HG02981 (cell line): Measurements from ENCODE around the gene IER5.

Experiments
- ATAC-seq: cut with Tn5 transposase; IDR thresholded peaks from one replicate; pipeline ENCODE4 v1.9.1; 2021; ENCODE audit warnings: mild to moderate bottlenecking, moderate library complexity; ENCODE audit not compliant: unreplicated experiment

The IER5 gene

DNA sequence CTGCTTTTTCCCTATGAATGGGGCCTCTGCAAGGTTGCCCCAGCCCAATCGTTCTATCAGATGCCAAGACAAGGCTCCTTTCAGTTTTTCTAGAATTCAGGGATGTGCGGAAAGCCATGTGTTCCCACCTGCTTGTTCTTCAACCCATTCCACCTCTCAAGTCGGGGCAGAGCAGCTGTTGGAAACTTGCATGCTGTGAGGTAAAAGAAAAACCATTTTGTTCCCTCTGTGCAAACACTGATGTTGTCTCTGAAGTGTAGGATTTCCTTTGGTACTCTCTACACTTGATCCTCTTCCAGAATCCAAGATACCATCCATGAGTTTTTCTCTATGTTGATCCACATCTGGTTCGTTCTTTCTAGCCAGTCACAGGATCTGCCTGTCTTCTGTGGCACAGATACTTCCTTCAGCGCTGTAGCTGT lies 7.3 kb downstream of the IER5 start:
- ATAC-seq, result no peak

DNA sequence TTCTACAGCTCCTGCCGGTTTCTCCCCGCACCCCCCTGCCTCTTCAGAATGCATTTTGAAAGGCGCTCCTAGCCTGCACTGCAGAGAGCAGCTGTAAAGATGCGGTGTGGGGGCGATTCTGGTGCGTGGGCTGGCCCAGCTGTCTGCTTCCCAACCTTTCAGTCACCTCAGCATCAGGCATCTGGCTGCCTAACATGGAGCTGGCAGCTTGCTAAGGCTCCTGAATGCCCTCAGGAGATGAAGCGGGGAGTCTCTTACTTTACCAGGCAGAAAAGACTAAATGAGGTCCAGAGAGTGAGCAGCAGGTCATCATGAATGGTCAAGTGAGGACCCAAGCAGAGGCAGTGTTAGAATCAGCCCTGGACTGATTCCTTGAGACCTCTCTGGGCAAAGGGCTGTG lies 8.7 kb downstream of the IER5 start:
- no peak for ATAC-seq

DNA sequence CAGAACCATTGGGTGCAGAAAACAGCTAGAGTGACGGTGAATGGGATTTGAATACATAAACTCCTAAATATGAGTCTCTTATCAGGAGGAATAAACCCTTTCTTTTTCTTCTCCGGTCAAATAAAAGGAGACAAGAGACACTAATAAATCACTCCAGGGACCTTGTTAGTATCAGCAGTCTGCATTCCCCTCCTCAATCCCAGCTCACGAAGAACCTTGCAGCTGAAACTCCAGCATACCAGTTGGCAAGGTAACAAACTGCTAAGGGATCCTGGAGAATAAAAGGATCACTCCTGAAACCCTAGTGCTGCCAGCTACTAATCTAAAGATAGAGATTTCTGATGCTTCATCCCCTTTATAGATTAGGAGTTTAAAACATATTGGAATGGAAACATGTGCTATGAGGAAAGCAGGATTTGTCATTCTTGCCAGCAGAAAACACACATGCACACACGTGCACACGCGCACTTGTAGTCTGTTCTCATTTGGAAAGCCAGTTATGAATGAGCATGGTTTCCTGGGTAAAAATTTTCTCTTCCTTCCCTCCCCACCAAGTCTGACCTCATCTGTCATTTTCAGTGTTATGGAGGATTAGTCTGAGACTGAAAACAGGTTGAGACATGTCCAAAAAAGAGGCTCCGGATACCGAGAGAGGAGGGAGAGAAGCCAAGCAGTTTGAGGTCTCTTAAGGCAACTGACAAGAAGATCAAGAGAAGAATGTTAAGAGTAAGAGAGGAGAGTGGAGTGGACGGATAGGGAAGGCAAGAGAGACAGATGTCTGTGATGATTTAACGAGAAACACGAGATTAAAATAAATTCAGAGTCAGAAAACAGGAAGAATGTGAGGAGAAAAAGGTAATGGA lies 10.9 kb downstream of the IER5 start:
- ATAC-seq, result peak; percentile 62

DNA sequence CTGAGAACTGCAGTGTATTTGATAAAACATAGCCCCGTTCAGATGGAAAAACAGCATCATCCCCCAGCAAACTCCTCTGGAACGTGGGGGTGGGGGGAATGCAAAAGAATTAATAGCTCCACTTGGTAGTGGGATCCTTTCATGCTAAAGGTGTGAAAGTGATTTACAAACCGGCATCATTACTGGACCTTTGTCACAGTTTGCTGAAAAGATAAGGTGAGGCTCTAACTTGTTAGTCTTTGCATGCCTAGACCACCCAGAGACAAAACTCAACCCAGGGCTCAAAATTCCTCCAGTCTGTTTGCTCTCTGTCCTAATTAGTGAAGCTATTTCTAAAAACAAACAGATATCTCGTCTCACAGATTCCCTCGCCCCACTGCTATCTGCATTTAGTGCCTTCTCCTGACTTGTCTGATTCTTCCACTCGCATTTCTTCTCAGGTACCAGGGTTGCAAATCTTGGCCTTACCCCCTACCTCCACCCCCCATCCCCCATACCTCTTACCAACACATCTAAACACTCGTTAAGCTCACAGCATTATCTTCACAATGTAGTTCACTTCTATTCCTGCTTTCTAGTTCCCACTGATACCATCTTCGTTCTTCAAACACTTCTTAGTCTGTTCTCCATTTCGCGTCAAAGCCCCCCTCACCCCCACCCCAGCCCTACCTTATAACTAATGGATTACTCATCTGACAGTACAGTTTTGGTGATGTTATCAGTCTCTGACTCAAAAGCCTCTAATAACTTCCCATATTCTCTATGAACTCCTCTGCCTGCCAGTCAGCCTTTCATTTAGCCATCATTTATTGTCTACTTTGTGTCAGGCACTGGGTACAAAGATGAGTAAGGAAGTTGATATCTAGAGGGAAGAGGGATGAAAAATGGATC lies 11.8 kb downstream of the IER5 start:
- no peak for ATAC-seq

DNA sequence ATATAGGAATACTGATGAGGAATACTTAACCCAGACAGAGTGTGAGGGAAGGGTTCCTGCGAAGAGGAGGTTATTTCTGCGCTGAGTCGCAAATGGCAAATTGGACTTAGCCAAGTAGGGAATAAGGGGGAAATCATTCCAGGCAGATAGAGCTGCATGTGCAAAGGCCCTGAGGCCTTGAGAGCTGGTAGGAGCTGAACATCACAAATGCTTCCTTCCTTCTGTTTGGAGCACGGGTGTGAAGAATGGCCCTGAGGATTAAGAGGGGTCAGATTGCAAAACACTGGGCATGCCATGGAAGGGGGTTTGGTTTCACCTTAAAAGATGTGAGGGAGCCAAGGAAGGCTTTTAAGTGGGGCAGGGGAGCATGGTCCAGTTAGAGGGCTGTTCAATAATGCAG lies 12.4 kb downstream of the IER5 start:
- ATAC-seq, result no peak

DNA sequence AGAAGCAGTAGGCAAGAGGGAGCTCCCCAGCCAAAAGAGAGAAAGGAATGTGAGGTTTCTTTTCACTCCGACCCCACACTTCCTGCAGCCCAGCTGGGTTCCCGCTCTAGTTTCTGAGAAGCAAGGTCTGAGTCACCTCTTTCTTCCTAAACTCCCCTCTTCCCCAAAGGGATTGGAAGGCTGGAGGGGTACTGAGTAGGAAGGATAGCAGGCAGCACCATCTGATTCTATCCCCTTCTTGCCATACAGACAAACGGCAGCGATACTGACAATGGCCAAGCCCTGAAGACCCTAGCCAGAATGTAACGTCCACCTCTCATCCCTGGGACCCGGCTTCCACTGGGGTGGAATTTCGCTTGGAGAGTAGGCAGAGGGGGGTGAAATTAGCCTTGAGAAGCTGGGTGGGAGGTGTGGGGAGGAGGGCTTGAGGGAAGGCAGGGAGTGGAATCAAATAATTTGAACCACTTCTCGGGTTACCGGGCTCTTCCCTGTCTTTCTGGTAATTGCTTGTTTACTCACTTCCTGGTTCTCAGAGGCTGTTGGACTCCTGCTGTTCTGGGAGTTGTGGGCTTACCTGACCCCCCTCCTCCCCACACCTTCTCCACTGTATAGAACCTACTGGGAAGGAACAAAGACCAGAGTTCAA lies 13.2 kb downstream of the IER5 start:
- no peak for ATAC-seq

DNA sequence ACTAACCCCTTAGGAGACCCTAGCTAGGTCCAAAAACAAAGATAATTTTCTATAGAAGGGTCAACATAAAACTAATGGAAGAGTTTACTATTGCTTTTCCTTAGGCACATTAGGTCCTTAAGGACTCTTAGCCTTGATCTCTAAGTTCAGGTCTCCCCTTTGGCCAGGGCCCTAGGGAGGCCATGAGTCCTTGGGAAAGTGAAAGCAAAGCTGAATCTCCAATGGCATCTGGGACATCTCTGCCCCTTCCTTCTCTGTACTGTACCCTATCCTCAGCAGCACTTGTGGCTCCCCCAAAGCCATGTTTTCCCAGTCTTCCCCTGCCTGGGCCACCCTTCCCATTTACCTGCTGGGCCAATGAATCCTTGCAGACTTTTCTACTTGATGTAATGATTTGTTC lies 14.3 kb downstream of the IER5 start:
- ATAC-seq, result no peak

DNA sequence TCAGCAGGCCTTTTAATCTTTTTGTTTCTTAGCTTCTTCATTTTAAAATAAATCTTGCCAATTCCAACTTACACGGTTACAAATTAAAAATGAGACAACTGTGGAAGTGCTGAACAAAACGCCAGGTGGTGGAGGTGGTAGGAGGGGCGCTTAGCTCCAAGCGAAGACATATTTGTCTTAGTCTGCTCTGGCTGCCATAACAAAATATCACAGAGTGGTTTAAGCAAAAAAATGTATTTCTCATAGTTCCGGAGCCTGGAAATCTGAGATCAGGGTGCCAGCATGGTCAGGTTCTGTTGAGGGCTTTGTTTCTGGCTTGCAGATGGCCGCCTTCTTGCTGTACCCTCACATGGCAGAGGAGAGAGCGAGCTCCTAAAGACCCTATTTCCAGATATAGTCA lies 14.9 kb downstream of the IER5 start:
- no peak for ATAC-seq

DNA sequence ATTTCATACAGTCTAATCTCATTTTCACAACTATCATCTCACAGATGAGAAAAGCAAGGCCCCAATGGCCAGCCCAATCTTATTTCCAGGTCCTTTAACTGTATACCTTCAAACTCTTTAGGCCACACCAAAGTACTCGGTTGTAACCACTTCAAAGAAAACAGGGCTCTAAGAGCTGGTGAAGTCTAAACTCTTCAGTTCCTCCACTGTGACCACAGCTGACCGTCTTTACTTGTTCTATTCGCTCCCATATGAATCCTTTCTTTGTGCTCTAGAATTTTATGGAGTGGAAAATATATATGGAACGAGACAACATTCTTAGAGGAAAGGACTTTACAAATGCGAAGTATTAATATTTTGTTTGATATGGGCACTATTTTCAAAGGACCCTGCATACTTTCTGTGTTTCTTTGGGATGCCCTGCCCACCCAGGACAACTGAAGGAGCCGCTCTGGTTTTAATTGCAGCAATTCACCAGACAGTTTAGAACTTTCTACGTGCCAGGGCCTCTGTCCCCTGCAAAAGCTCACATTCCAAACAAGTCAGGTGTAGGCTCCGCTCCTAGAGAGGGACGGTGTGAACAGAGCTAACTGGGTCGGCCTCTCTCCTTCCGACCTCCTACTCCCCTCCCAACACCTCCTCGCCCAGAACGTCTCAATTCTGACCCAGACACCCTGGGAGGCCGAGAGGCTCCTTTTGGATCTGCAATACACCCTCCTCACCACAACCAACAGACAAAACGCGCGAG lies 15.7 kb downstream of the IER5 start:
- ATAC-seq, result peak; percentile 26

DNA sequence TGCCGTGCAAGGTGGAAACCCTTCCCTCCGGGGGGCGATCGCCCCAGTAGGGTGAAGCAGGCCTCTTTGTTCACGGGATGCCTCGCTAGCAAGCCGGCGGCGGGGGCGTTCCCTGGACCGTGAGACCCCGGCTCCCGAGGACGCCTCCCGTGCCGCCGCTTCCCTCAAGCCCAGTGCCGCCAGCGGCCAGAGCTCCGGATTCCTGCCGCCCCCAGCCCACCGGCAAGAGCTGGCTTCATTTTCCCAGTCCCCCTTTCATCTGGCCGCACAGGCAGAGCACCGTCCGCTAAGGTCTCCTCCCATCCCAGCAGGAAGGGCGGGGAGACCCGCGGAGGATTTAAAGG lies 16.3 kb downstream of the IER5 start:
- ATAC-seq, result no peak

DNA sequence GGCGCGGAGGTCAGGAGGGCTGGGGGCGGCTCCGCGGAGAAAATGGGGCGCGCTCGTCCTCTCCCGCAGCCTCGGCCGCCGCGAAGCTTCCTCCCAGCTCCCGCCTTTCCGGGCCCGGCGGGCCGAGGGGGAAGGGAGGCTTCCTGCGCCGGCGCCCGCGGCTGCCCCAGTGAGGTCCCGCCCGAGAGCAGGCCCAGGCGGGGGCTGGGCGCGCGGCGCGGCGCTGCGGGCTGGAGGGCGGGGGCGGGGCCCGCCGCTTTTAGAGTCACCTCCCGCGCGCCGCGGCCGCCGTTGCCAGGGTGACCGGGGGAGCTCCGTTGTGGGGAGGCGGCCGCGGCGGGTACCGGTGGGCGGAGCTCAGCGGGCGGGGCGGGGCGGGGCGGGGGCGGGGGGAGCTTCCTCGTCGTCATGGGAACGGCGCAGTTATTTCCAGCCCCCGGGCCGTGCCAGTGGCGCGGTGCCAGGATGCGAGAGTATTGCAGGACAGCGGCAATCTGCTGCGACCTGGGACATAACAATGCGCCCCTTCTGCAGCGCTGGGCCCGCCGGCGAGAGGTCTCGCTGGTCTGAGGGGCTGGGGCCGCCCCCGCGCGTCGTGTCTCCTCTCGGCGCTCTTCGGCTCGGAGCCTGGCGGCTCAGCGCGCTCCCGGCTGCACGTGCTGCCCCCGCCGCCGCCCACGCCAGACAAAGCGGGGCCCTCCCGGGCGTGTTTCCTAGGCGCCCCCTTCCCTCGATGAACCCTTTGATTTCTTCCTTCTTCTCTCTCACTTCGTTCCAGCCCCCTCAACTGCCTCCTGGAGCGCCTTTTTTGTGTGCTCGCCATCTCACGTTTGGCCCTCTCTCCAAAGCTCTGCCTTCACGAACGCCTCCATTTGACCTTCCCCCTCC lies 16.9 kb downstream of the IER5 start:
- ATAC-seq, result peak; percentile 68

DNA sequence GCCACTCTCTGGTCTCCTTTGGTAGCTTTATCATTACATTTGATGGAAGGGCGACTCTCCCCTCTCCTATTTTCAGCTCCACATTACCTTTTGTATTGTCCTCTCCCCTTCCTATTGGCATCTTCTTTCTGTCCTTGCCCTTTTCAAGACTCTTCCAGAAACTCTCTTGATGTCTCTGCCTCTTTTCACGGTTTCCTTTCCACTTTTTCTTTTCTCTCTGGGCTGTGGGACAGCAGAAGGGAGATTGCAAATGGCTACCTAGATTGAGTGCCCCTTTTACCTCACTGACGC lies 17.5 kb downstream of the IER5 start:
- no peak for ATAC-seq

DNA sequence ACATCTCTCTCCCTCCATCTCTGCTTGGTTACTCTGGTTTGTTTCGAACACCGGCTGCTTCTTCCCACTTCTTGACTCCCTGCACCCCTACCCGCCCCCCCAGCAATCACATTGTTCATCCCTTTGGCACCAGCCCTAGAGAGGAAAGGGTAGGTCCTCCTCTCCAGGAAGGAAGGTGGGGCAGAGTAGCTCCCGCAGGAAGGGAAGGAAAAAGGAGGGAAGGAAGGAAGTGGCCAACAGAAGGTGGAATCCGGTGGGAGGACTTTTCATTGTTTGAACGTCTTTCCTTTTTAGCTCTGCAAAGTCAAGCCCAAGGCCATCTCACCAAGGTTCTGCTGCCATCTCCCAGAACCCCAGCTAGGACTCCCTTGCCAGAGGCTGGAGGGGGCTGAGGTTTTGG lies 18.0 kb downstream of the IER5 start:
- ATAC-seq, result no peak

DNA sequence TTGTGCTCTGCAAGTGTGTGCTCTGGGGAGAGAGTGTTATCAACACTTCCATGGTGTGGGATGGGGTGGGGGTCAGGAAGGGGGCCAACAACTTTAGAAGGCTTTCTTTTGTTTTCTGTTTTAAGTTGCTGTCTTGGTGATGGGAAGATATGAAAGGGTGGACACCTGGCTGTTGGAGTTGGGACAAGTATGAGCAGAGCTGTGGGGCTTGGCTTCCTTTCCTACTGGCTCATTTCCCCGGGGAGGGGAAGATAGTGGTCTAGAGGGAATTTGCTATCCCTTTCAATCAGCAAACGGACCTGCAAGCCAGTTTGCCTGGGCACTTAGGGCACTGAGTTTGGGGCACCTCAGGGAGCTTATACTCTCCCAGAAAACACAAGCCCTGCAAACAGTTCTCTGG lies 19.2 kb downstream of the IER5 start:
- no peak for ATAC-seq

DNA sequence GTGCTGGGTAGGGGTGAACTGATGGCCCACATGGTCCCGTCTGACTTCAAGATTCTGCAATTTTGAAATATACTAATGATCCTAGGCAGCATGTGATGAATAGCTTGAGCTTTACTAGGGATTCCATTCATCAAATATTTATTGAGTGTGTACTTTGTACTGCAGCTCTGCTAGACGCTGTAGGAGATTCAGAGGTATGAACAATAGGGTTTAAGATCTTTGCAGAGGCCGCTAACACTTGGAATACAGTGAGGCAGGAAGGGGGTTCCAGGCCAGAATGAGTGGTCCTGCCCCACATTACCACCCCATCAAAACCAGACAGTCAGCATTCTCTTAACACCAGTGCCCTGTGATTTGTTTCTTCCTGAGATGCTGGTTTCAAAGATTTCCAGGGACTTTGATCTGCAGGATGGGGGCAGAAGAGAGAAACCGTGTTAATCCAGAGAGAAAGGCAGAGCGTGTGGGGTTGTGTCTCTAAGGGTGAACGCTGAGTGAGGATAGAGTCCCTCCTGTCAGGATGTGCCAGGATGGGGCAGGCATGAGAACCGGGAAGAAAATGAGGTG lies 19.9 kb downstream of the IER5 start:
- ATAC-seq, result no peak

DNA sequence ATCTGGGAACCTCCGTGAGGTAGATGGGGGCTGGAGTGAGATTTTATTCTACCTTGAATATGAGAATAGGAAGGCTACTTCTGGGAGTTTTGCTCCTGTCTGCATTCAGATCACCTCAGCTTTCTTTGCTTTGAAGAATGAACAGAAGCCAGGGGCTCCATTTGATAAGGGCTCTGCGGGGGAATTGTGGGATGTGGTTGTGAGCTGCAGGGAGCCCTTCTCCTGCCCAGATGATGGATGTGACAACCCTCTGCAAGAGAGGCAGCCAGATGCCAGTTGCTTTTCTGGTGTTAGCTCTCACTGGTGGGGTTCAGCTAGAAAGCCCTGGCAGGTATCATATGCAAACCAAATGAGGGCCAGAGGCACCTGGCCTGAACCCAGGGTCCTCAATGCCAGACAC lies 21.5 kb downstream of the IER5 start:
- no peak for ATAC-seq

DNA sequence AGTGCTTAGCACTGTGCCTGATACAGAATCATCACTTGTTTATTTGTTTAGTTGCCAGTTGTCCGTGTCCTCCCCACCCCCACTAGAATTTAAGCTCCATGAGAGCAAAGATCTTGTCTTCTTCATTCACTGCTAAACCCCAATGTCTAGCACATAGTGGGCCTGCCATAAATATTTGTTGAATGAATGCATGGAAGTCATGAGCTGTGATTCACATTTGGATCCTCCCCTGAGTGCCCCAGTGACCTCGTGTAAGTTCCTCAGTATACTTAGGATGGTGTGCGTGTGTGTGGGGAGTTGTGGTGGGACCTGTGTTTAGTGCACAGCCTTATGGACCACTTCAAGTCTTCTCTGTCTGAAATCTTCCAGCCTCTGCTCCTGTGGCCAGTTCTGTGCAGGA lies 23.1 kb downstream of the IER5 start:
- no peak for ATAC-seq

DNA sequence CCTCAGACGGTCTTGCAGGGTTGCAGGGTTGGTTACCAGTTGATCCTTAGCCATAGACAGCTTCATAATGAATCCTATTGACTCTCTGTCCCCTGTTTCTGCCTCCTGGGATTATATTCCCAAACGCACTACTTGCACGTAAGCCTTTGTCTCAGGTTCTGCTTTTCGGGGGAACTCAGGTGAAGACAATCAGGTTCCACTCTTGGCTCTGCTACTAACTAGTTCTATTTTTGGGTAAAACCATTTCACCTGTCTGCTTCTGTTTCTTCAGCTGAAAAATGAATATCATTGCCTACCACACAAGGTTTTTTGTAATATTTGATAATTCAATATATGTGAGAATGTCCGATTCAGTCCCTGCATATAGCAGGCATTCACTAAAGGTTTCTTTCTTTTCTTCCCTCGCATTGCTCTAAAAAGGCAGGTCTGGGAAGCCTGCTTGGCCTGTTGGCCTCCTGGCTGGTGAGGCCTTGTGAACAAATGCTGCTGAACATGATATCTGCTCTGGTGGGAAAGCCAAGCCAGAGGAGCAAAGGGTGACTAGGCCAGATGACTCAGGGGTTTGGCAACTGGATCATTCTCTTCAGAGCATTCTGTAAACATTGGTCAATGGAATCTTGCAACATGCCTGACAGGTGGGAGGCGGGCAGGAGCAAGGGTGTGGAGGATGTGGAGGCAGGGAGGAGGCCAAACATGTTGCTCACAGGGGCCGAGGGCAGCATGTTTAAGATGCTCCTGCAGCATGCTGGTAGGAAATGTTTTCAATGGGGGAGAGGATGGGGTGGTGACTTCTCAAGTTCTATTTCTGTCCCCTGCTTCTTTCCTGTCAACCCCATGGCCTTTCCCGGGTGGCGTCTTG lies 23.8 kb downstream of the IER5 start:
- ATAC-seq, result no peak

DNA sequence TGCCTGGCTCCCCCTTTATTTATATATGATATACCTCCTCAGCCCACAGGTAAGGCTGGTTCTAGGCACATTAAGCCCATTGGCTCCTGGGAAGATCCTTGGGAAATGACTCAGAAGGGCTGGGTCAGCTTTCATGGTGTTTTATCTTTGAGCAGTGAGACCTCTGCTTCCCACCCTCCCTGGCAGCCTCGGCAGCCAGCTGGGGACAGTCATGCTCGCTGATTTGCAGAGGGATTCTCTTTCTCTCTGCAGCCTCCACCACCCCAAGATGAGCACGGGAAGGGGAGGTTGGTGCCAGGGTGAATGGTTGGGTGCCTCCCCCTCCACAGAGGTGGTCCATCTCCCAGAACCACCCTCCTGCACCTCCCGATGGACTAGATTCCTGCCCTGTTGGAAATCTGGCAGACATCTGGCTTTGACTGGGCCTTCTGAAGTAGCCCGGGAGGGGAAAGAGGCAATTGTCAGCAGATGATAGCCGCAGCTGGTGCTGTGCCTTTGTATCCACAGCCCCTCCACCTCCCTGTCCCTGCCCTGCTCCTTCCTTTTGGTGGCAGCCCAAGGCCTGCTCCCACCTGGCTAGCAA lies 24.6 kb downstream of the IER5 start:
- ATAC-seq, result no peak
